Measurements from ENCODE around the gene WFIKKN1. TPM values are rescaled to one million over a fixed set of nuclear protein-coding genes. Genes with fewer than 3 reads are reported as not detected.

WFIKKN1 gene
- total and polyA plus RNA-seq, 2 of the 13 experiments (the other 11 are each of a cell fraction or from before 2014, with no cell fraction given): 1.7 to 4.9 TPM

DNA sequence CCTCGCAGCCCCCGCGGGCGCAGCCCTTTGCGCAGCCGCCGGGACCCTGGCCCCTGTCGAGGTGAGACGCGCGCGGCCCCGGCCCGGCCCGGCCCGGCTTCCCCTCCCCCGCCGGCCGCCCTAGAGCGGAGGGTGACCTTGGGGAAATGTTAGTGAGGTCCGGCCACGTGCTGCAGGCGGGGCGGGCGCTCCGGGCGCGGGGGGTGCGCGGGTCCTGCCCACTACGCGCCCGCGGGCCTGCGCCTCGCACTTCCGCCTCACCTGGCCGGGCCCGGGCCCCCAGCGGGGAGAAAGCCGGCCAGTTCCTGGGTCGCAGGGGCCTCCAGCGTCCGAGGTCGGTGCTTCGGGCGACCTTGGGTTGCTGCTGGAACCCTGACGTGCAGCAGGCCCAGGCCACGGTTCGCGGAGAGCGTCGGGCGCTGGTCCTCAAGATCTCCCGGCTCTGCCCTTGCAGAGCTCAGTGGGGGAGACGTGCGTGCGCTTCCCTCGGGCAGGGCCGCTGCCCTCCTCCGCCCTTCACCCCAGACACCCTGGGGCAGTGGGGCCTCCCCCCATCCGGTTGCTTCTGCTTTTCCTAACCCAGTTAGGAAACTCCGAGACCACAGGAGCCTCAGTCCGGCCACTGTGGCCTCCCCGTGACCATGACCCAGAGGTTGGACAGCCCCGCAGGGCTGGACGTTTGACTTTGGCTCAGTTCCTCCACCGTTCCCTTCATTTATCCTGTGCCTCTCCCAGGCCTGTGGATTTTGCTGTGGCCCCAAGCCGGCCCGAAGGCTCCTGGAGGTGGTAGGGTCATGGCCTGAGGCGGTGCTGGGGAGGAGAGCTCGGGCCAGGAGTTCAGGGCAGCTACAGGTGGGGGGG is 11.6 kb downstream of the WFIKKN1 start (continued):
- TF ChIP-seq, protein P1, sequence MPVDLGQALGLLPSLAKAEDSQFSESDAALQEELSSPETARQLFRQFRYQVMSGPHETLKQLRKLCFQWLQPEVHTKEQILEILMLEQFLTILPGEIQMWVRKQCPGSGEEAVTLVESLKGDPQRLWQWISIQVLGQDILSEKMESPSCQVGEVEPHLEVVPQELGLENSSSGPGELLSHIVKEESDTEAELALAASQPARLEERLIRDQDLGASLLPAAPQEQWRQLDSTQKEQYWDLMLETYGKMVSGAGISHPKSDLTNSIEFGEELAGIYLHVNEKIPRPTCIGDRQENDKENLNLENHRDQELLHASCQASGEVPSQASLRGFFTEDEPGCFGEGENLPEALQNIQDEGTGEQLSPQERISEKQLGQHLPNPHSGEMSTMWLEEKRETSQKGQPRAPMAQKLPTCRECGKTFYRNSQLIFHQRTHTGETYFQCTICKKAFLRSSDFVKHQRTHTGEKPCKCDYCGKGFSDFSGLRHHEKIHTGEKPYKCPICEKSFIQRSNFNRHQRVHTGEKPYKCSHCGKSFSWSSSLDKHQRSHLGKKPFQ (CRISPR knock-in tag; IDR thresholded peaks at IDR 0.05; ENCODE audit: insufficient replicate concordance): peak; percentile 66
- TF ChIP-seq ZNF558 (CRISPR knock-in tag; IDR thresholded peaks at IDR 0.05; ENCODE audit: borderline replicate concordance) (peak; percentile 77; the same call in 1 of the 2 replicates), SYNCRIP (IDR thresholded peaks at IDR 0.05; ENCODE audit: insufficient read depth, low read depth, low read length) (no peak), FOSL2 (CRISPR knock-in tag; IDR thresholded peaks at IDR 0.05) (no peak; the same call in 1 of the 2 replicates), NR2F1 (CRISPR knock-in tag; IDR thresholded peaks at IDR 0.05) (peak in 1 of 2 experiments; percentile 19; a peak in 2 of 4 replicates), ZFP62 (CRISPR knock-in tag; IDR thresholded peaks at IDR 0.05) (no peak), CHCHD3 (CRISPR knock-in tag; IDR thresholded peaks at IDR 0.05) (0 out of 2 replicates have a peak, but pooled peaks have one; percentile 38), ZNF704 (CRISPR knock-in tag; IDR thresholded peaks at IDR 0.05; ENCODE audit: borderline replicate concordance) (no peak), ZNF10 (CRISPR knock-in tag; IDR thresholded peaks at IDR 0.05; ENCODE audit: borderline replicate concordance, low read depth) (no peak), ARHGAP35 (CRISPR knock-in tag; IDR thresholded peaks at IDR 0.05; ENCODE audit: borderline replicate concordance) (no peak), ZNF816 (CRISPR knock-in tag; IDR thresholded peaks at IDR 0.05; ENCODE audit: borderline replicate concordance) (no peak; the same call in 1 of the 2 replicates), ZNF468 (CRISPR knock-in tag; IDR thresholded peaks at IDR 0.05) (no peak), KMT2B (CRISPR knock-in tag; IDR thresholded peaks at IDR 0.05) (no peak), MLX (CRISPR knock-in tag; IDR thresholded peaks at IDR 0.05) (no peak), HOXA5 (CRISPR knock-in tag; IDR thresholded peaks at IDR 0.05) (no peak), PBX3 (CRISPR knock-in tag; IDR thresholded peaks at IDR 0.05; ENCODE audit: borderline replicate concordance) (no peak), NR0B2 (CRISPR knock-in tag; IDR thresholded peaks at IDR 0.05) (no peak; the same call in 1 of the 2 replicates), ZFP82 (CRISPR knock-in tag; IDR thresholded peaks at IDR 0.05; ENCODE audit: borderline replicate concordance) (peak; percentile 2; the same call in 1 of the 2 replicates), ZFP36L1 (CRISPR knock-in tag; IDR thresholded peaks at IDR 0.05) (no peak), RFX5 (IDR thresholded peaks at IDR 0.05; ENCODE audit: low read depth, low read length) (no peak), STAT5B (CRISPR knock-in tag; IDR thresholded peaks at IDR 0.05) (peak; percentile 76; the same call in 1 of the 2 replicates), CAMTA2 (CRISPR knock-in tag; IDR thresholded peaks at IDR 0.05; ENCODE audit: borderline replicate concordance) (0 out of 2 replicates have a peak, but pooled peaks have one; percentile 52), CHD2 (IDR thresholded peaks at IDR 0.05; ENCODE audit: low read depth, low read length) (0 out of 2 replicates have a peak, but pooled peaks have one; percentile 15), RFX3 (CRISPR knock-in tag; IDR thresholded peaks at IDR 0.05) (no peak)
